Keratinocyte (primary cell): ENCODE data around the gene TCF7L2. TPM values are rescaled to one million over a fixed set of nuclear protein-coding genes. Genes with fewer than 3 reads are reported as not detected.

Experiments
- DNase-seq: peaks from one replicate; pipeline ENCODE4 v3.0.0-alpha.2; 2011; ENCODE audit warnings: low read depth, missing footprints, low spot score
- FAIRE-seq: peaks from 2 replicates; lab custom pipeline; 2011; peaks lifted over from hg19 to GRCh38; lab: Jason Lieb, UNC
- H2AFZ ChIP-seq: 2 replicates; pipeline ENCODE4 v1.6.0; 2012; ENCODE audit warnings: low read length, control low read depth, inconsistent platforms; ENCODE audit not compliant: control insufficient read depth
- H3K27ac ChIP-seq: 2 replicates; pipeline ENCODE4 v1.5.1; 2011; ENCODE audit warnings: low read length; ENCODE audit not compliant: control insufficient read depth, insufficient read depth
- H3K27me3 ChIP-seq: 3 replicates; pipeline ENCODE4 v1.6.0; 2011; ENCODE audit warnings: low read length; ENCODE audit not compliant: control insufficient read depth, insufficient read depth; ENCODE audit errors: extremely low read depth
- H3K36me3 ChIP-seq, 2 experiments: 2 replicates in 1 of 2; 3 replicates in 1 of 2; pipeline ENCODE4 v1.5.1; 2011; ENCODE audit warnings: low read length in 2 of 2, mild to moderate bottlenecking in 1 of 2; ENCODE audit not compliant: control insufficient read depth in 2 of 2, insufficient read depth in 2 of 2; ENCODE audit errors: extremely low read depth in 1 of 2
- H3K4me1 ChIP-seq: 3 replicates; pipeline ENCODE4 v1.5.1; 2011; ENCODE audit warnings: low read length; ENCODE audit not compliant: control insufficient read depth, insufficient read depth; ENCODE audit errors: extremely low read depth
- H3K4me2 ChIP-seq: 3 replicates; pipeline ENCODE4 v1.6.0; 2011; ENCODE audit warnings: low read depth, low read length; ENCODE audit not compliant: control insufficient read depth, insufficient read depth; ENCODE audit errors: extremely low read depth
- H3K4me3 ChIP-seq, 3 experiments: fragments of 200-600 bp in 1 of 3; sonication (generic) in 1 of 3; 2 replicates in 2 of 3; 3 replicates in 1 of 3; pipeline ENCODE4 v1.5.1; 2011 to 2016; ENCODE audit warnings: low read length in 3 of 3, mild to moderate bottlenecking in 3 of 3, control low read depth in 2 of 3, inconsistent platforms in 1 of 3, low read depth in 1 of 3, mixed read lengths in 1 of 3, mixed run types in 1 of 3, moderate library complexity in 1 of 3; ENCODE audit not compliant: control insufficient read depth in 2 of 3, insufficient read depth in 2 of 3; ENCODE audit errors: extremely low read depth in 1 of 3
- H3K79me2 ChIP-seq: 2 replicates; pipeline ENCODE4 v1.6.0; 2012; ENCODE audit warnings: low read length; ENCODE audit not compliant: control insufficient read depth, insufficient read depth
- H3K9ac ChIP-seq: 3 replicates; pipeline ENCODE4 v1.6.0; 2011; ENCODE audit warnings: low read length; ENCODE audit not compliant: control insufficient read depth, insufficient read depth; ENCODE audit errors: extremely low read depth
- H3K9me1 ChIP-seq: 3 replicates; pipeline ENCODE4 v1.6.0; 2011; ENCODE audit warnings: low read length; ENCODE audit not compliant: control insufficient read depth, insufficient read depth; ENCODE audit errors: extremely low read depth
- H3K9me3 ChIP-seq: 2 replicates; pipeline ENCODE4 v1.5.1; 2012; ENCODE audit warnings: low read depth, low read length; ENCODE audit not compliant: control insufficient read depth
- H4K20me1 ChIP-seq: 3 replicates; pipeline ENCODE4 v1.6.0; 2011; ENCODE audit warnings: low read length; ENCODE audit not compliant: control insufficient read depth, insufficient read depth; ENCODE audit errors: extremely low read depth
- EZH2 ChIP-seq: IDR thresholded peaks from one replicate; pipeline ENCODE4 v1.6.1; 2012; ENCODE audit warnings: inconsistent platforms, mild to moderate bottlenecking, low read length, moderate library complexity
- dilution Hi-C: fragments of 300-500 bp; cut with MboI; formaldehyde crosslinking; loops from one replicate; pipeline ENCODE4 v1.7.0; 2020; ENCODE audit warnings: low sequenced_read_pairs; ENCODE audit not compliant: extremely low pct_ligation_motif_present
- polyA plus RNA-seq, 5 experiments: library from polyadenylated mRNA; depleted of rRNA in 3 of 5; stranded (reverse) in 3 of 5; stranded (forward) in 1 of 5; unstranded in 1 of 5; fragments of >200 nt; gene quantifications; 1 replicate in 1 of 5; 2 replicates in 3 of 5; 3 replicates in 1 of 5; pipeline versions ENCODE4 v1.2.1 to v1.2.3, GENCODE V29; 2011 to 2012; ENCODE audit warnings: missing spikeins in 2 of 5, low read depth in 1 of 5, low replicate concordance in 1 of 5
- TF ChIP-seq, protein P1 (sequence below), 3 experiments: IDR thresholded peaks in 1 of 3; conservative IDR thresholded peaks in 1 of 3; optimal IDR thresholded peaks in 1 of 3; 2 replicates in 2 of 3; 3 replicates in 1 of 3; pipeline versions ENCODE3 to v1.5.1; 2011; ENCODE audit warnings: low read length in 3 of 3, mild to moderate bottlenecking in 3 of 3, moderate library complexity in 2 of 3, control low read depth in 1 of 3, inconsistent platforms in 1 of 3; ENCODE audit not compliant: insufficient read depth in 2 of 3; ENCODE audit errors: extremely low read depth in 1 of 3

Gene TCF7L2
- polyA plus RNA-seq, 1 donor (not counting 4 experiments of a cell fraction or from before 2014, with no cell fraction given), result 2.5 TPM

- H3K79me2 ChIP-seq, result no peaks in the 10 kb centered on the region
- no peak overlapping the region for H3K9ac ChIP-seq
- no peak overlapping the region for H3K27ac ChIP-seq
- no peak for FAIRE-seq
- TF ChIP-seq EZH2, result no peak
- TF ChIP-seq, protein P1, sequence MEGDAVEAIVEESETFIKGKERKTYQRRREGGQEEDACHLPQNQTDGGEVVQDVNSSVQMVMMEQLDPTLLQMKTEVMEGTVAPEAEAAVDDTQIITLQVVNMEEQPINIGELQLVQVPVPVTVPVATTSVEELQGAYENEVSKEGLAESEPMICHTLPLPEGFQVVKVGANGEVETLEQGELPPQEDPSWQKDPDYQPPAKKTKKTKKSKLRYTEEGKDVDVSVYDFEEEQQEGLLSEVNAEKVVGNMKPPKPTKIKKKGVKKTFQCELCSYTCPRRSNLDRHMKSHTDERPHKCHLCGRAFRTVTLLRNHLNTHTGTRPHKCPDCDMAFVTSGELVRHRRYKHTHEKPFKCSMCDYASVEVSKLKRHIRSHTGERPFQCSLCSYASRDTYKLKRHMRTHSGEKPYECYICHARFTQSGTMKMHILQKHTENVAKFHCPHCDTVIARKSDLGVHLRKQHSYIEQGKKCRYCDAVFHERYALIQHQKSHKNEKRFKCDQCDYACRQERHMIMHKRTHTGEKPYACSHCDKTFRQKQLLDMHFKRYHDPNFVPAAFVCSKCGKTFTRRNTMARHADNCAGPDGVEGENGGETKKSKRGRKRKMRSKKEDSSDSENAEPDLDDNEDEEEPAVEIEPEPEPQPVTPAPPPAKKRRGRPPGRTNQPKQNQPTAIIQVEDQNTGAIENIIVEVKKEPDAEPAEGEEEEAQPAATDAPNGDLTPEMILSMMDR (optimal IDR thresholded peaks at IDR 0.05 in 1 of 3, IDR thresholded peaks at IDR 0.05 in 1 of 3, conservative IDR thresholded peaks at IDR 0.05 in 1 of 3; ENCODE audit: extremely low read depth in 1 of 3, insufficient read depth in 2 of 3, low read length in 3 of 3), result no peak
- H3K9me3 ChIP-seq, result no peaks in the 10 kb centered on the region
- no peaks in the 10 kb centered on the region for H3K4me1 ChIP-seq
- dilution Hi-C loops, result no loop called here
- DNase-seq, result no peak
- no peak overlapping the region for H3K4me3 ChIP-seq
- H4K20me1 ChIP-seq, result no peaks in the 10 kb centered on the region
- no peaks in the 10 kb centered on the region for H3K27me3 ChIP-seq
- peaks cover 4 to 10% of the 10 kb centered on the region in 2 experiments for H3K36me3 ChIP-seq
- no peak overlapping the region for H3K4me2 ChIP-seq
- H3K9me1 ChIP-seq, result no peaks in the 10 kb centered on the region
- H2AFZ ChIP-seq, result no peak overlapping the region
Observed at GRCh38 chr10:113159563-113159962, 209.5 kb downstream of the TCF7L2 start.

DNA sequence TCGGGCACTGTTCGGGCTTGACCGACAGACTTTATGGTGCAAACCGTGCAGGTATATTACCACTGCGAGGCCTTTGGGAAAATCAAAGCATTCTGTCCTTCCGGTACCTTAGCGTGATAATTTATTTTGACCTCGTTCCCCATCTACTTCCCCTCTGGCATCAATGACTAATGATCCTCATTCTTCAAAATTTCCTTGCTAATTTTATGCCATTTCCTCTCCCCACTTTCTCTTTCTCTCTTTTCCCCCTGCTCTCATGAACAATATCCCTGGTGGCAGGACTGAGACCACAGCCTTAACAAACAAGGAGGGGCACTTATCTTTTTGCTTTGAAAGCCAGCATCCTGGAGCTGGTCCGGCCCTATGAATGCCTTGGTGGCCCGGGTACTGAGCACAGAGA, 210.6 kb downstream of the TCF7L2 start:
- TF ChIP-seq, protein P1 (optimal IDR thresholded peaks at IDR 0.05 in 1 of 3, IDR thresholded peaks at IDR 0.05 in 1 of 3, conservative IDR thresholded peaks at IDR 0.05 in 1 of 3; ENCODE audit: extremely low read depth in 1 of 3, insufficient read depth in 2 of 3, low read length in 3 of 3), result no peak
- TF ChIP-seq EZH2, result no peak
- dilution Hi-C loops, result no loop called here
- H3K9ac ChIP-seq, result no peak overlapping the region
- H3K4me1 ChIP-seq, result no peaks in the 10 kb centered on the region
- DNase-seq (no peak), FAIRE-seq (no peak)
- no peak overlapping the region for H3K4me3 ChIP-seq
- no peak overlapping the region for H3K4me2 ChIP-seq
- no peaks in the 10 kb centered on the region for H3K79me2 ChIP-seq
- no peaks in the 10 kb centered on the region for H3K27me3 ChIP-seq
- H3K9me1 ChIP-seq, result no peaks in the 10 kb centered on the region
- H3K36me3 ChIP-seq, result peaks cover 4 to 10% of the 10 kb centered on the region in 2 experiments
- no peak overlapping the region for H3K27ac ChIP-seq
- no peak overlapping the region for H2AFZ ChIP-seq
- H3K9me3 ChIP-seq, result no peaks in the 10 kb centered on the region
- no peaks in the 10 kb centered on the region for H4K20me1 ChIP-seq
